Amniotic stem cell (primary cell): ENCODE results near the gene PTH2.

Experiments used
- DNase-seq: peaks from one replicate; lab custom pipeline; 2025; lab: John Stamatoyannopoulos, UW

PTH2 gene

GRCh38 chr19:49430678-49431329 is 7.6 kb upstream of the PTH2 start:
- no peak for DNase-seq

- no peak for DNase-seq
Measured at GRCh38 chr19:49430172-49430677, 7.0 kb upstream of the PTH2 start.

DNA sequence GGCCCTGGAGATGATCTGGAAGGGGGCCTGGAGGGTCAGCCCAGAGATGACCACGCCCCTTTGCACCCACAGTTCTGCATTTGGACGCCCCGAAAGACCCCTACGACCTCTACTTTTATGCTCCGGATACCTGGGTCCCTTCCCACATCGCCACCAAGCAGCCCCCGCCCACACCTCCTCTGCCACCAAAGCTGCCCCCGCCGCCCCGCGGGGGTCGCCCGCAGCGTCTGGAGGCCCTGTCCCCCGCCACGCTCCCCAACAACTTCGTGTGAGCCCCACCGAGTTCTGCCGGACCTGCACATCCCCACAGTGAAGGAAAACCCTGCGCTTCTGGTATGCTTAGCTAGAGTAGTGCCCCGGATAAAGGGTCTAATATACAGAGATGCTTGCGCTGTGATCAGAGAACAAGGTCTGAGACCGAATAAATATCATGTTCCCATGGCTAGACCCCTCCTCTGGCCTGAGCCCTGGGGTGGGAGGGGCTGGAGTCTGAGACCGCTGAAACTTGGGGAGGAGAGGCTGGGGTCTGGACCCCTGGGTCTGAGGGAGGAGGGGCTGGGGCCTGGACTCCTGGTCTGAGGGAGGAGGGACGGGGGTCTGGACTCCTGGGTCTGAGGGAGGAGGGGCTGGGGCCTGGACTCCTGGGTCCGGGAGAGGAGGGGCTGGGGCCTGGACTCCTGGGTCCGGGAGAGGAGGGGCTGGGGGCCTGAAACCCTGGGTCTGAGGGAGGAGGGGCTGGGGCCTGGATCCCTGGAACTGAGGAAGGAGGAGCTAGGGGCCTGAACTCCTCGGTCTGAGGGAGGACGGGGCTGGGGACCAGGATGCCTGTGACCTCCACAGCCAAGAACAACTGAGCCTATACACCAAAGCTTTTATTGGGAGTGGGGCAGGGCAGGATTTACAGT is 5.6 kb upstream of the PTH2 start:
- no peak for DNase-seq

DNA sequence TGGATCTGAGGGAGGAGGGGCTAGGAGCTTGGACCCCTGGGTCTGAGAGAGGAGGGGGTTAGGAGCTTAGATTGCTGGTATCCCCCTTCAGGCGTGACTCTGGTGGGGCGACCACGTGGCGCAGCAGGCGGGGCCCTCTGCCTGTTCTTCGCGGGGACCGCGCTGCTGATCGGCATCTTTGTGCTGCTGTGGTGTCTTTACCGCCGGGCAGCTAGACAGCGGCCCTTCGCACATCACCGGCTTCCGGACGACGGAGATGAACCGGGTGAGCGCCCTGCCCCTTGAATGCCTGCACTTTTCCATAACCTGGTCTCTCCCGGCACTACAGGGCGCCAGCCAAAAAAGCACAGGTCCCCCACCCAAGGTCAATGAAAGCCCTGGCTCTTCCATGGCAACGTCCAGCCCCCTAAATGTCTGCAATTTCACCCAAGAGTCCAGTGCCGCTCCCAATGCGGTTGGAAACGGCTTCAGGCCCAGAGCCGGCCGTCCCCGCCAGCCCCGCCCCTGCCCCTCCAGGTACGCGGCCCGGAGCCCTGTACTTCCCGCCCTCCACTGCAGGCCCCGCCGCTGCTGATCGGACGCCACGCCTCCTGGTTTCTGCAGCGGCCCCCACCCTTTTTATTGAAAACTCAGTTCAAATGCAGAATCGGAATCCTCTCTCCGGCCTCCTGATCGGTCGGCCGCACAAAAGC is 4.8 kb upstream of the PTH2 start:
- no peak for DNase-seq

DNA sequence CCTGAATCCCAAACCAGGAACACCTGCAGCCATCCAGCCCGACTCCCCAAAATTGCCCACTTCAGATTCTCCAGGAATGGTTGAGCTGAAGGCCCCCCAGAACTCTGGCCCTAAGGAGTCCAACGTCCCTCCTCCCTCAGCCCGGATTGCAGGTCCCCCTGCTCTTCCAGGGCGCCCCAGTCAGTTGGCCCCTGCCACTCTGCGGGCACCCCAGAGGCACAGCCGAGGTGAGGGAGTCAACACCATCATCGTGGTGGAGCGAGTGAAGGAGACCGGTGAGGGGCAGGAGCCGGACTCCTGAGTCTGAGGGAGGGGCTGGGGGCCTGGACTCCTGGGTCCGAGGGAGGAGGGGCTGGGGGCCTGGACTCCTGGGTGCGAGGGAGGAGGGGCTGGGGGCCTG is 4.1 kb upstream of the PTH2 start:
- DNase-seq, result no peak

DNA sequence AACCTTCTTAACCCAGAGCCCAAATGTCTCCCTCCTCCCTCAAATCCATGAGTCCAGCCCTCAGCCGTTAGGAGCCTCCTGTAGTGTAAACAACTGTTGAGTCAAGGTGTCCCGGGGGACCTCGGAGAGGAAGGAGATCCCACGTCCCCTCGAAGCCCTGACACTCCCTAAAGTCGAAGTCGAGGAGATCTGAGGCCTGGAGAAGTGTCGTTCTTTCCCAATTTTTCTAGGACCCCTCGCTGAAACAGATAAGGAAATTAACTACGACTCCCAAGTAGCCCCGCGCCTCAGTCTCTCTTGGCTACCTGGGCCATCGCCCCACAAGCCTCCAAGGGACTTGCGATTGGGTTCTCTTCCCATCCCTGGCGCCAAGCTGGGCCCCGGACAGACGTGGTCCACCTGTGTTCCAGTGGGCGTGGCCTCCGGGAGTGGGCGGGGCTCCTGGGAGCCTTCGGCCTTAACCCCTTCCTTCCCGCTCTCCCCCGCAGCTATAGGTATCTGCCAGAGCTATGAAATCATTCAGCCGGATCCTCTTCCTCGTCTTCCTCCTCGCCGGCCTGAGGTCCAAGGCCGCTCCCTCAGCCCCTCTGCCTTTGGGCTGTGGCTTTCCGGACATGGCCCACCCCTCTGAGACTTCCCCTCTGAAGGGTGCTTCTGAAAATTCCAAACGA is 2.8 kb upstream of the PTH2 start:
- no peak for DNase-seq

- no peak for DNase-seq
Measured at GRCh38 chr19:49425178-49425577, 1.9 kb upstream of the PTH2 start, which contains the start of gene GFY. GFY (plus strand) TSS chr19:49425388; CDS start chr19:49426431, 1,043 bp downstream.

DNA sequence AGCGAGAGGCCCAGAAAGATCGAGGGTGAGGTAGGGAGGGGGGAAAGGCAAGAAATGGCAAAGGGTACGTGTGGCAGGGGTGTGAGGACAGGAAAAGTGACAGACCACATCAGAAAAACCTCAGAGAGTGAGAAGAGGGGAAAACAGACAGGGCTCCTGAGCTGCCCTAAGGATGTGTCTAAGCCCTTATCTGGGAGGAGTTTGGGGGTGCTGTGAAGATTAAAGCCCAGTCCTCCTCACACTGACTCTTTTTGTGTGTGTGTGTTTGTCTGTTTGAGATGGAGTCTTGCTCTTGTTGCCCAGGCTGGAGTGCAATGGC is 703 bp upstream of the PTH2 start:
- DNase-seq, result no peak

- DNase-seq, result no peak
Measured at GRCh38 chr19:49422407-49423070, 702 bp downstream of the PTH2 start.

GRCh38 chr19:49421878-49422202 is 1.4 kb downstream of the PTH2 start:
- no peak for DNase-seq

GRCh38 chr19:49421039-49421877 is 2.0 kb downstream of the PTH2 start:
- no peak for DNase-seq

DNA sequence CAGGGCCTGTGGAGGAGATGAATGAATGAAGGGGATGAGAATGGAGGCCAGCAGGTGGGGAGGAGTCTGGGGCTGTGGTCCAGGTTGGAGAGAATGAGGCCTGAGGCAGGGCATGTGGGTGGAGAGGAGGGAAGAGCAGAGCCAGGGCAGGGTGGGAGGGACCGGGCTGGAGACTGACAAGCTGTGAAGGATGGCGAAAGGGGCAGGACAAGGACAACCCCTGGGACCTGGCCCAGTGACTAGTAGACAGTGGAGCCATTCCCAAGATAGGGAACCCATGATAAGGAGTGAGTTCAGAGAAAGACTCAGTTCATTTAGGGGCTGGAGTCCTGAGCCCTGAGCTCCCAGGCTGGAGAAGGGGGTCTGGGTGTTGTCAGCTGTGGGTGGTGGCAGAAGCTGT is 3.0 kb downstream of the PTH2 start:
- no peak for DNase-seq

DNA sequence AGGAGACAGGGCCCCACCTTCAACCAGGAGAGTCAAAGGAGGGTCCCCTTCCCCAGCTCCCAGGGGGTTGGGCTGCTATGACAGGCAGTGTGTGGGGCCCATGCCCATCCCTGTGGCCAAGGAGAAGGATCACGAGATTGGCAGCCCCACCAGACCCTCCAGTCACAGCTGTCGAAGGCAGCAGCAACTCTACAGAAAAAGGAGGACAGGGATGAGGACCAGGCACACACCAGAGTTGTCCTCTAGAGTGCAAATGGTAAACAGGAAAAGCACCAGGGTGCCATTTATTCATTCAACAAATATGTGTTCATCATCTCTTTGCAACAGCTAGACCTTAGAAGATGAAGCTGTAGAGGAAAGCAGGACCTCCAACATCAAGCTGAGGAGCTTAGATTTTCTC is 4.1 kb downstream of the PTH2 start:
- DNase-seq, result no peak

DNA sequence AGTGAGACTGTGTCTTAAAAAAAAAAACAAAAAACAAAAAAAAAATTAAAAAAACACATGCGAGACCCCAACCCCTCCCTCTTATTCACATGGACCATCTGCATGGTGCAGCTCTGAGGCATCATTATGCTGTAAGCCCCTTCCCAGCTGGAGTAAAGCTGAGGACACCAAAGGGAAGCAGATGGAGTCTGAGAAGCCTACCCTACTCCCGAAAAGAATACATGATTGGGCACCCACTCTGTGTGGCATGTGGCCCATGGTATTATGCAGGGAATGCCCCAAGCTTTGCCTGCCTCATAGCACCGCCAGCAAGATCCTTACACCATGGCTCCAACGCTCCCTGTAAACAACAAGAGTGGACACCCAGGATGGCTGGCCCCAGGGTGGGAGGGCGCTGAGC is 4.7 kb downstream of the PTH2 start:
- DNase-seq, result no peak

GRCh38 chr19:49417088-49417487 is 6.2 kb downstream of the PTH2 start:
- no peak for DNase-seq

DNA sequence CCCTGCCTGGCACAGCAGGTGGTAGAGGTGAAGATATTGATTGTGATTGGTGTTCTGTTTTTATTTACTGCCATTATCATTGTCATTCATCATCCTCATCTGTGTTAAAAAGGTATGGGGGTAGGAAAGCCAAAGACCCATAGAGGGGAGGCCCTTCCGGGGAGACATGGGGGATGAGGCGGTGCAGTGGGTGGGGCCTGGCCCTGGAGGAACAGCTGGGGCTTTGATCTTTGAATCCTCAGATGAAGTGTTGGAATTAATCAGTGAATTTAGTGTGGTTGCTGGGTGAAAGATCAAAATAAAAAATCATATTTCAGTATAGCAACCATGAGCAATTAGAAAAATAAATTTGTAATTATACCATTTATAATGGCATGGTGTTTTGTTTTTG is 7.4 kb downstream of the PTH2 start:
- no peak for DNase-seq

DNA sequence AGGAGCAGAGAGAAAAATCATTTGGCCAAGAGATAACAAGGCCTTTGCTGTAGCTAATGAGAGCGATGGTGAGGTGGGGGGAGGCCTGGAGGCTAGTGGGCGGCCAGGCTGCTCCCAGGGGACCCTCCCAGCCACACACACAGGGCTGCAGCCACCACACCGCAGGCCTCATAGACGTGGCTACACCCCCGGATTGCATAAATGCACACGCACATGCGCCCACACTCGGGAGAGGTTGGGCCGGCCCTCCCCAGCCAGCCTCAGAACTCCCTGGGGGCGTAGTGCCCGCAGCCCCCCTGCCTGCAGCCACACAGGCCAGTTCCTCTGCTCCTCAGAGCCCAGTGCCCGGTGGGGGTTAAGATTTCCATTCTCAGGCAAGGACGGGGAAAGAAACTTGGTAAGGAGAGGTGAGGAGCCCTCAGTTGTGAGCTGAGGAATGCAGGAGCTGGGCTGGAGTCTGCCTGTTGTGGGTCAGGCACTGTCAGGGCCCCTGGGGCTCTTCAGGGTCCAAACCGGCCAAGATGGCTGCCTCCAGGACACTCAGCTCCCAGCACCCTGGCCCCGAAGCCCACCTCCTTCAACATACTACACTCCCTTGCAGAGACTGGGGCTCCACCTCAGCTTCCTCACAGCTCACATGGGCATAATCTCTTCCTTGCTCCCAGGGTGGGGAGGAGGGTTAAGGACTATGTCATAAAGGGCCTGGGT is 8.0 kb downstream of the PTH2 start:
- no peak for DNase-seq

GRCh38 chr19:49414256-49414655 is 9.0 kb downstream of the PTH2 start:
- DNase-seq, result no peak

DNA sequence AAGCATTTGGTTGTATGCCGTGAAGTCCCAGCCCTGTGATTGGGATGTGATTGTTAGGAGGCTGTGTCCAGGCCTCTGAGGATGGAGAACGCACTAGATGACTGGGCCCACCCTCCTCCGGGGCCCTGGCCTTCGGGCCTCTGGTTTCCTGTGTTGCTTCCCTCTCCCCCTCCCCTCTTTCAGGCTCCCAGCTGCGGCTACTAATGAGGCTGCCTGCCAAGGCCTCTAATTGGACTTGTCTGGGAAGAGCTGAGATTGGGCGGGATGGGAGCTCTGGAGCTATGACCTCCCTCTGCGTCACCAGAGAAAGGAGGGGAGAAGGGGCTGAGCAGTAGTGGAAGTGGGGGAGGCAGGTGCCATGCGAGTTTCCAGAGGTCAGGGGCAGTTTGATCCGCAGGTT is 9.9 kb downstream of the PTH2 start:
- DNase-seq, result no peak

- DNase-seq, result no peak
Measured at GRCh38 chr19:49411681-49412326, 11.4 kb downstream of the PTH2 start.
